K562 (cell line): ENCODE data around the gene TMEM184A.

ENCODE experiments used
- BRCA1 ChIP-seq, 2 experiments: fragments of 450-650 bp in 1 of 2; sonication (generic) in 1 of 2; formaldehyde crosslinking in 1 of 2; IDR thresholded peaks; 2 replicates each; pipeline versions ENCODE4 v1.5.0 to v1.6.1; 2017 to 2020; ENCODE audit warnings: mild to moderate bottlenecking in 1 of 2, missing genetic modification reagents in 1 of 2
- CTCF ChIP-seq, 3 experiments: IDR thresholded peaks in 2 of 3; conservative IDR thresholded peaks in 1 of 3; 2 replicates each; pipeline ENCODE4 v1.5.1; 2011 to 2012; ENCODE audit warnings: low read length in 3 of 3, mild to moderate bottlenecking in 3 of 3, control low read depth in 2 of 3, improper control_type of control experiment in 1 of 3, inconsistent platforms in 1 of 3, low read depth in 1 of 3, mixed read lengths in 1 of 3, moderate library complexity in 1 of 3; ENCODE audit not compliant: insufficient read depth in 2 of 3
- EZH2 ChIP-seq: IDR thresholded peaks from 2 replicates; pipeline ENCODE4 v1.6.1; 2012; ENCODE audit warnings: low read depth, mild to moderate bottlenecking, inconsistent platforms, low read length, borderline replicate concordance
- HMG20A ChIP-seq: fragments of 450-650 bp; formaldehyde crosslinking; conservative IDR thresholded peaks from 2 replicates; pipeline ENCODE4 v1.4.0; 2020; ENCODE audit warnings: mild to moderate bottlenecking, mixed read lengths
- HNRNPLL ChIP-seq: fragments of 200-400 bp; formaldehyde crosslinking; IDR thresholded peaks from 2 replicates; pipeline ENCODE4 v1.6.1; 2017; ENCODE audit warnings: low read length, low read depth, mild to moderate bottlenecking; ENCODE audit not compliant: poor library complexity, severe bottlenecking
- MEF2A ChIP-seq: IDR thresholded peaks from 2 replicates; pipeline ENCODE4 v1.6.1; 2011; ENCODE audit warnings: low read depth, mild to moderate bottlenecking, low read length, moderate library complexity; ENCODE audit not compliant: control insufficient read depth
- NR1H2 ChIP-seq: sonication (generic); formaldehyde crosslinking; IDR thresholded peaks from 2 replicates; pipeline ENCODE4 v1.4.0; 2020; ENCODE audit warnings: mild to moderate bottlenecking, missing genetic modification reagents
- POLR2A ChIP-seq: fragments of 450-650 bp; conservative IDR thresholded peaks from 2 replicates; pipeline ENCODE4 v1.6.1; 2016
- ZNF165 ChIP-seq: fragments of 250-450 bp; sonication (Bioruptor Pico); IDR thresholded peaks from 2 replicates; pipeline ENCODE4 v1.4.0; 2020; ENCODE audit warnings: borderline replicate concordance
- TF ChIP-seq, protein P1 (sequence below): fragments of 450-650 bp; IDR thresholded peaks from 2 replicates; pipeline ENCODE4 v1.6.1; 2016; ENCODE audit warnings: low read depth, mild to moderate bottlenecking, moderate library complexity

DNA sequence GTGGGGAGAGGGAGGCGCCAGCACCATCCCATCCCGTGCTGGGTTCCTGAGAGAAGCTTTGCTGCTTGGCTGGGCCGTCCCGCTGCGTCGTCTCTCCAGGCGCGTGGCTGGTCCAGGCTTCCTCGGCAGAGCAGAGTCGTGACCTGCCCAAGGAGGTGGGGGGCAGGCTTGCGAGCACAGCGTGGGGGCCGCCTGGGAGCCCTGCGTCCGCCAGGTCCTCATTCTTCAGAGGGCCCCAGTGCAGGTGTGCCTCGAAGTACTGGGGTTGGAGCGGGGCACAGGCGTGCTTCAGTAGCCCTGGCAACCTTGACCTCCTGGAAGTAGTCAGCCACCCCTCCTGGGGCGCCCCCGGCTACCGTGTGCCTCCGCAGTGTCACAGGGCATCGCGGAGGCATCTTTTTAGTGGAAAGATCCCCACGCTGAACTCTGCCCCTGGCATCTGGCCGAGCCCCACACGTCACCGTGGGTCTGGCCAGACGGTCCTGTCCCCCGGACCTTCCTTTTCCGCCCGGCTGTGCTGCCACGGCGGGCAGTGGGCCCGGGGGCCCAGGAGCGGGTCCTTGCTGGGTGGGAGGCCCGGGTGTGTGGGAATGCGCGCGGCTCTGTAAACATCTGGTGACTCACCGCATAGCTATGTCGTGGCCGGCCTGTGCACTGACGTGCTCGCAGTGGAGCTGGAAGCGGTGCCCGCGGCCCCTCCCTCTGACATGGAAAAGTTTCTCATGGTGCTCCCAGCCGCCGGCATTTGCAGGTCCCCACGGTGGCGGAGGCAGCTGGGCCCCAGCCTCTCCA lies 19.1 kb downstream of the TMEM184A start:
- TF ChIP-seq EZH2 (no peak), ZNF165 (CRISPR knock-in tag) (no peak), BRCA1 (IDR thresholded peaks at IDR 0.05) (no peak), BRCA1 (CRISPR knock-in tag; IDR thresholded peaks at IDR 0.05) (no peak), POLR2A (no peak), HMG20A (CRISPR knock-in tag) (no peak), CTCF (IDR thresholded peaks at IDR 0.05 in 2 of 3, conservative IDR thresholded peaks at IDR 0.05 in 1 of 3; ENCODE audit: insufficient read depth in 2 of 3, low read depth in 1 of 3, low read length in 3 of 3) (no peak), HNRNPLL (no peak), NR1H2 (CRISPR knock-in tag) (no peak), MEF2A (no peak)
- TF ChIP-seq, protein P1, sequence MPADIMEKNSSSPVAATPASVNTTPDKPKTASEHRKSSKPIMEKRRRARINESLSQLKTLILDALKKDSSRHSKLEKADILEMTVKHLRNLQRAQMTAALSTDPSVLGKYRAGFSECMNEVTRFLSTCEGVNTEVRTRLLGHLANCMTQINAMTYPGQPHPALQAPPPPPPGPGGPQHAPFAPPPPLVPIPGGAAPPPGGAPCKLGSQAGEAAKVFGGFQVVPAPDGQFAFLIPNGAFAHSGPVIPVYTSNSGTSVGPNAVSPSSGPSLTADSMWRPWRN: no peak
